HepG2 (cell line): Measurements from ENCODE around the gene ANKRD60. TPM values are rescaled to one million over a fixed set of nuclear protein-coding genes. Genes with fewer than 3 reads are reported as not detected.

ENCODE experiments used
- ATAC-seq: fragments of 200-7000 bp; cut with Tn5 transposase; 3 replicates; pipeline ENCODE4 v1.9.1; 2020; ENCODE audit warnings: mild to moderate bottlenecking, moderate library complexity
- BruUV-seq: library from RNA; stranded (reverse); fragments of 400-500 nt; replicated peaks from 2 replicates; lab custom pipeline; 2021; lab: Mats Ljungman, UMichigan
- CTCF ChIA-PET: fragments of 300-600 bp; formaldehyde crosslinking; extraction: SDS; loops from one replicate; lab custom pipeline; 2021; ENCODE audit warnings: low total read pairs, inconsistent platforms, low intra/inter-chr PET ratio; lab: Yijun Ruan, JAX
- POLR2A ChIA-PET: fragments of 350-600 bp; sonication (Branson Sonifier 250); formaldehyde crosslinking; loops from one replicate; lab custom pipeline; 2020; ENCODE audit warnings: antibody characterized with exemption, inconsistent platforms; lab: Yijun Ruan, JAX
- DNase-seq: peaks from one replicate; pipeline ENCODE4 v3.0.0-alpha.2; 2015; ENCODE audit warnings: low spot score
- FAIRE-seq: peaks from 3 replicates; lab custom pipeline; 2011; peaks lifted over from hg19 to GRCh38; lab: Jason Lieb, UNC
- H2AFZ ChIP-seq: one replicate; pipeline ENCODE4 v1.6.1; 2011; ENCODE audit warnings: low read length, inconsistent platforms
- H3K27ac ChIP-seq: fragments of 300-600 bp; 3 replicates; pipeline ENCODE4 v1.8.0; 2011; ENCODE audit warnings: mixed run types, mild to moderate bottlenecking, mixed read lengths, low read length, inconsistent platforms; ENCODE audit not compliant: insufficient read depth; ENCODE audit errors: extremely low read length
- H3K27me3 ChIP-seq, 2 experiments: fragments of 200-600 bp in 1 of 2; 2 replicates in 1 of 2; 3 replicates in 1 of 2; pipeline versions ENCODE4 v1.6.0 to v1.8.0; 2011; ENCODE audit warnings: low read length in 2 of 2, mild to moderate bottlenecking in 2 of 2, moderate library complexity in 2 of 2, inconsistent platforms in 1 of 2; ENCODE audit not compliant: insufficient read depth in 2 of 2, control insufficient read depth in 1 of 2
- H3K36me3 ChIP-seq, 2 experiments: fragments of 200-600 bp in 1 of 2; replicated peaks in 1 of 2; 2 replicates in 1 of 2; 3 replicates in 1 of 2; pipeline versions ENCODE4 v1.5.1 to v1.8.0; 2011; ENCODE audit warnings: low read length in 2 of 2, inconsistent platforms in 1 of 2; ENCODE audit not compliant: insufficient read depth in 2 of 2, control insufficient read depth in 1 of 2
- H3K4me1 ChIP-seq: 2 replicates; pipeline ENCODE4 v1.5.1; 2012; ENCODE audit warnings: low read length, inconsistent platforms; ENCODE audit not compliant: insufficient read depth
- H3K4me2 ChIP-seq: 2 replicates; pipeline ENCODE4 v1.6.0; 2011; ENCODE audit warnings: low read depth, low read length, inconsistent platforms
- H3K4me3 ChIP-seq, 3 experiments: fragments of 200-600 bp in 1 of 3; sonication (generic), shearing (Covaris generic) in 1 of 3; replicated peaks in 1 of 3; 2 replicates each; pipeline ENCODE4 v1.5.1; 2011 to 2016; ENCODE audit warnings: low read length in 3 of 3, inconsistent platforms in 2 of 3, low read depth in 2 of 3, mild to moderate bottlenecking in 2 of 3, control low read depth in 1 of 3, mixed read lengths in 1 of 3; ENCODE audit not compliant: insufficient read depth in 1 of 3
- H3K79me2 ChIP-seq: one replicate; pipeline ENCODE4 v1.6.1; 2011; ENCODE audit warnings: low read length, inconsistent platforms; ENCODE audit not compliant: insufficient read depth
- H3K9ac ChIP-seq: 2 replicates; pipeline ENCODE4 v1.6.0; 2011; ENCODE audit warnings: mild to moderate bottlenecking, low read depth, low read length, inconsistent platforms; ENCODE audit not compliant: insufficient read depth
- H3K9me3 ChIP-seq: 2 replicates; pipeline ENCODE4 v1.5.1; 2012; ENCODE audit warnings: mild to moderate bottlenecking, low read length
- H4K20me1 ChIP-seq: 2 replicates; pipeline ENCODE4 v1.6.0; 2011; ENCODE audit warnings: inconsistent platforms, mild to moderate bottlenecking, low read length, moderate library complexity; ENCODE audit not compliant: insufficient read depth
- EEA1 ChIP-seq: sonication (generic); formaldehyde crosslinking; IDR thresholded peaks from 2 replicates; pipeline ENCODE4 v1.5.1; 2020; ENCODE audit warnings: mild to moderate bottlenecking, missing genetic modification reagents, borderline replicate concordance
- FOXJ3 ChIP-seq: sonication (generic); formaldehyde crosslinking; IDR thresholded peaks from 2 replicates; pipeline ENCODE4 v1.4.0; 2020; ENCODE audit warnings: missing genetic modification reagents, mild to moderate bottlenecking, borderline replicate concordance
- HBP1 ChIP-seq: IDR thresholded peaks from 2 replicates; pipeline ENCODE4 v1.6.1; 2016; ENCODE audit warnings: low read depth, control low read depth
- HNRNPK ChIP-seq: fragments of 200-400 bp; formaldehyde crosslinking; IDR thresholded peaks from 2 replicates; pipeline ENCODE4 v1.6.1; 2018; ENCODE audit warnings: low read length, low read depth, moderate library complexity, mild to moderate bottlenecking; ENCODE audit not compliant: poor library complexity, severe bottlenecking
- KDM5B ChIP-seq: sonication (generic); formaldehyde crosslinking; IDR thresholded peaks from 2 replicates; pipeline ENCODE4 v1.4.0; 2020; ENCODE audit warnings: missing genetic modification reagents, mild to moderate bottlenecking, borderline replicate concordance
- MXI1 ChIP-seq: IDR thresholded peaks from 3 replicates; pipeline ENCODE4 v1.6.1; 2012; ENCODE audit warnings: low read depth, low read length, inconsistent platforms, borderline replicate concordance
- POGZ ChIP-seq: sonication (generic); formaldehyde crosslinking; IDR thresholded peaks from 2 replicates; pipeline ENCODE4 v1.4.0; 2020; ENCODE audit warnings: mild to moderate bottlenecking, missing genetic modification reagents
- SRY ChIP-seq: sonication (generic); formaldehyde crosslinking; IDR thresholded peaks from 2 replicates; pipeline ENCODE4 v1.8.0; 2022; ENCODE audit warnings: mild to moderate bottlenecking, missing genetic modification reagents
- ZNF616 ChIP-seq: sonication (generic); formaldehyde crosslinking; IDR thresholded peaks from 2 replicates; pipeline ENCODE4 v1.5.0; 2020; ENCODE audit warnings: low read depth, mild to moderate bottlenecking, missing genetic modification reagents
- ZNF720 ChIP-seq: sonication (generic); formaldehyde crosslinking; IDR thresholded peaks from 2 replicates; pipeline ENCODE4 v1.4.0; 2020; ENCODE audit warnings: missing genetic modification reagents
- WGBS: methylation state at CpG from one replicate; pipeline ENCODE4 v1.1.6; 2017; ENCODE audit warnings: low lambda C conversion rate; 5-methylcytosine and 5-hydroxymethylcytosine counted together
- in situ Hi-C: cut with HindIII; loops from 2 replicates; pipeline ENCODE4 v1.10.0; 2017; ENCODE audit warnings: low pct_unique_long_range_greater_than_20kb; ENCODE audit not compliant: extremely low pct_ligation_motif_present
- intact Hi-C: fragments of 100-400 bp; cut with micrococcal nuclease; formaldehyde crosslinking; loops from one replicate; pipeline ENCODE4 v1.10.0; 2022; ENCODE audit not compliant: unreplicated experiment
- polyA plus RNA-seq, 8 experiments: library from polyadenylated mRNA; depleted of rRNA in 3 of 8; stranded (reverse) in 7 of 8; unstranded in 1 of 8; fragments of >200 nt; fragmentation: Illumina TruSeq in 4 of 8; extraction: Trizol in 4 of 8; gene quantifications; 2 replicates each; pipeline versions ENCODE4 v1.2.1 to v1.2.3, GENCODE V29; 2011 to 2016; ENCODE audit warnings: low read depth in 4 of 8, missing spikeins in 1 of 8, mixed read lengths in 1 of 8; ENCODE audit not compliant: insufficient read depth in 1 of 8
- total RNA-seq, 5 experiments: library from RNA; depleted of rRNA; stranded (reverse); fragments of >200 nt; fragmentation: Illumina TruSeq; extraction: Trizol; gene quantifications; 2 replicates each; pipeline ENCODE4 v1.2.3, GENCODE V29; 2016; ENCODE audit warnings: low read depth in 1 of 5
- TF ChIP-seq, protein P1 (sequence below): sonication (generic); formaldehyde crosslinking; IDR thresholded peaks from 2 replicates; pipeline ENCODE4 v1.4.0; 2020; ENCODE audit warnings: missing genetic modification reagents; ENCODE audit errors: not compliant biosample characterization
- TF ChIP-seq, protein P2 (sequence below): sonication (generic); formaldehyde crosslinking; IDR thresholded peaks from 2 replicates; pipeline ENCODE4 v1.4.0; 2020; ENCODE audit warnings: mild to moderate bottlenecking, missing genetic modification reagents

Gene ANKRD60
- total and polyA plus RNA-seq, 2 of the 13 experiments (the other 11 are each of a cell fraction or from before 2014, with no cell fraction given), result not detected

DNA sequence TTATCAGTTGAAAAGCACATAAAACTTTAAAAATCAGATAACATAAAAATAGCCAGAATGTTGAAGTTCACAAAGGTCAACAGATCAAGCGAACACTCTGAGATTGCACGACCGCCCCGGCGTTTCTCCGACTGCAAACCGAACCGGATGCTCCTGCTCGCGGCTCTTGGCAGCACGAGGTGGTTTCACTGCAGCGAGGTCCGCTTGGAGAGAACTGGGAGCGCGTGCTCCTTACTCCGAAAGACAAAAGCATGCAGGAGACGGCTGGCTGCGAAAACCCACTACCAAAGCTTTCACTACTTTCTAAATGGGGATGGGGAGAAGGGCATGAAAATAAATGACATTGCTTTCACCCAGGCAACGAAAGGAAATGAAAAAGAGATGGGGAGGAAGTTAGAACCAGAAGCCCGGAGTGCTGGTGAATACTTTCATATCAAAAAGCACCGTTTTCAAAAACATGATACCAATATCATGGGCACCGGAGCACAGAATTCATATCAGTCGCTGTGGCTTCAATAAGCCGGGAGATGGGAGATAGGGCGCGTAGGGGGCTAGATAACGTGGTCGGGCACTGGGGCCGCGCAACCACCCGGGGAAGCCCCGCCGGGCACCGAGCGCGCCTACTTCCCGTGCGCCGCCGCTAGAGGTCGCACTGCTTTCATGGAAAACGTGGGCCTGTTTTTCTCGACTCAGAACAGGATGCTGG lies 8.3 kb upstream of the ANKRD60 start:
- Histone ChIP-seq H3K9ac (0 out of 2 replicates have a peak overlapping the region, but pooled peaks have one; percentile 2), H3K36me3 (no peaks in the 10 kb centered on the region), H3K4me1 (peaks cover 7% of the 10 kb centered on the region), H3K27ac (no peak overlapping the region), H3K9me3 (no peaks in the 10 kb centered on the region), H3K4me3 (peak overlapping the region; percentile 10 to 59 (median 43); a peak in 5 of 6 replicates), H3K4me2 (peak overlapping the region; percentile 78), H2AFZ (no peak overlapping the region), H4K20me1 (no peaks in the 10 kb centered on the region), H3K79me2 (no peaks in the 10 kb centered on the region), H3K27me3 (peaks cover 0 to 12% of the 10 kb centered on the region in 2 experiments; a peak in 2 of 5 replicates)
- ChIA-PET CTCF (interaction anchor here (0.7 to 3.4 kb wide), 4 partner anchors 12 to 616 kb away, joined by 3 to 57 read pairs (median 4); partner anchors contain the start of gene GNAS), POLR2A (no interaction called here)
- BruUV-seq, result no TSS peak
- ATAC-seq (peak; percentile 93), DNase-seq (peak; percentile 52), FAIRE-seq (peak; percentile 77)
- intact Hi-C loops (loop anchor here (1.0 to 2.0 kb wide), 2 partner anchors 211 to 414 kb away; partner anchors contain the start of gene STX16), in situ Hi-C loops (loop anchor here (10.0 kb wide), 1 partner anchor 608 kb away; no protein-coding TSS in a partner anchor)
- WGBS, result 2% methylated on average over 43 of the region's 43 CpGs
- TF ChIP-seq POGZ (CRISPR knock-in tag) (no peak), MXI1 (peak; percentile 50; the same call in 1 of the 3 replicates), HNRNPK (no peak), SRY (peak; percentile 59; the same call in 1 of the 2 replicates), HBP1 (CRISPR knock-in tag) (no peak), ZNF616 (CRISPR knock-in tag) (no peak), ZNF720 (CRISPR knock-in tag) (no peak), FOXJ3 (CRISPR knock-in tag) (no peak), KDM5B (CRISPR knock-in tag) (no peak; the same call in 1 of the 2 replicates), EEA1 (CRISPR knock-in tag) (no peak)
- TF ChIP-seq, protein P1, sequence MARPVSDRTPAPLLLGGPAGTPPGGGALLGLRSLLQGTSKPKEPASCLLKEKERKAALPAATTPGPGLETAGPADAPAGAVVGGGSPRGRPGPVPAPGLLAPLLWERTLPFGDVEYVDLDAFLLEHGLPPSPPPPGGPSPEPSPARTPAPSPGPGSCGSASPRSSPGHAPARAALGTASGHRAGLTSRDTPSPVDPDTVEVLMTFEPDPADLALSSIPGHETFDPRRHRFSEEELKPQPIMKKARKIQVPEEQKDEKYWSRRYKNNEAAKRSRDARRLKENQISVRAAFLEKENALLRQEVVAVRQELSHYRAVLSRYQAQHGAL (CRISPR knock-in tag), result no peak
- TF ChIP-seq, protein P2, sequence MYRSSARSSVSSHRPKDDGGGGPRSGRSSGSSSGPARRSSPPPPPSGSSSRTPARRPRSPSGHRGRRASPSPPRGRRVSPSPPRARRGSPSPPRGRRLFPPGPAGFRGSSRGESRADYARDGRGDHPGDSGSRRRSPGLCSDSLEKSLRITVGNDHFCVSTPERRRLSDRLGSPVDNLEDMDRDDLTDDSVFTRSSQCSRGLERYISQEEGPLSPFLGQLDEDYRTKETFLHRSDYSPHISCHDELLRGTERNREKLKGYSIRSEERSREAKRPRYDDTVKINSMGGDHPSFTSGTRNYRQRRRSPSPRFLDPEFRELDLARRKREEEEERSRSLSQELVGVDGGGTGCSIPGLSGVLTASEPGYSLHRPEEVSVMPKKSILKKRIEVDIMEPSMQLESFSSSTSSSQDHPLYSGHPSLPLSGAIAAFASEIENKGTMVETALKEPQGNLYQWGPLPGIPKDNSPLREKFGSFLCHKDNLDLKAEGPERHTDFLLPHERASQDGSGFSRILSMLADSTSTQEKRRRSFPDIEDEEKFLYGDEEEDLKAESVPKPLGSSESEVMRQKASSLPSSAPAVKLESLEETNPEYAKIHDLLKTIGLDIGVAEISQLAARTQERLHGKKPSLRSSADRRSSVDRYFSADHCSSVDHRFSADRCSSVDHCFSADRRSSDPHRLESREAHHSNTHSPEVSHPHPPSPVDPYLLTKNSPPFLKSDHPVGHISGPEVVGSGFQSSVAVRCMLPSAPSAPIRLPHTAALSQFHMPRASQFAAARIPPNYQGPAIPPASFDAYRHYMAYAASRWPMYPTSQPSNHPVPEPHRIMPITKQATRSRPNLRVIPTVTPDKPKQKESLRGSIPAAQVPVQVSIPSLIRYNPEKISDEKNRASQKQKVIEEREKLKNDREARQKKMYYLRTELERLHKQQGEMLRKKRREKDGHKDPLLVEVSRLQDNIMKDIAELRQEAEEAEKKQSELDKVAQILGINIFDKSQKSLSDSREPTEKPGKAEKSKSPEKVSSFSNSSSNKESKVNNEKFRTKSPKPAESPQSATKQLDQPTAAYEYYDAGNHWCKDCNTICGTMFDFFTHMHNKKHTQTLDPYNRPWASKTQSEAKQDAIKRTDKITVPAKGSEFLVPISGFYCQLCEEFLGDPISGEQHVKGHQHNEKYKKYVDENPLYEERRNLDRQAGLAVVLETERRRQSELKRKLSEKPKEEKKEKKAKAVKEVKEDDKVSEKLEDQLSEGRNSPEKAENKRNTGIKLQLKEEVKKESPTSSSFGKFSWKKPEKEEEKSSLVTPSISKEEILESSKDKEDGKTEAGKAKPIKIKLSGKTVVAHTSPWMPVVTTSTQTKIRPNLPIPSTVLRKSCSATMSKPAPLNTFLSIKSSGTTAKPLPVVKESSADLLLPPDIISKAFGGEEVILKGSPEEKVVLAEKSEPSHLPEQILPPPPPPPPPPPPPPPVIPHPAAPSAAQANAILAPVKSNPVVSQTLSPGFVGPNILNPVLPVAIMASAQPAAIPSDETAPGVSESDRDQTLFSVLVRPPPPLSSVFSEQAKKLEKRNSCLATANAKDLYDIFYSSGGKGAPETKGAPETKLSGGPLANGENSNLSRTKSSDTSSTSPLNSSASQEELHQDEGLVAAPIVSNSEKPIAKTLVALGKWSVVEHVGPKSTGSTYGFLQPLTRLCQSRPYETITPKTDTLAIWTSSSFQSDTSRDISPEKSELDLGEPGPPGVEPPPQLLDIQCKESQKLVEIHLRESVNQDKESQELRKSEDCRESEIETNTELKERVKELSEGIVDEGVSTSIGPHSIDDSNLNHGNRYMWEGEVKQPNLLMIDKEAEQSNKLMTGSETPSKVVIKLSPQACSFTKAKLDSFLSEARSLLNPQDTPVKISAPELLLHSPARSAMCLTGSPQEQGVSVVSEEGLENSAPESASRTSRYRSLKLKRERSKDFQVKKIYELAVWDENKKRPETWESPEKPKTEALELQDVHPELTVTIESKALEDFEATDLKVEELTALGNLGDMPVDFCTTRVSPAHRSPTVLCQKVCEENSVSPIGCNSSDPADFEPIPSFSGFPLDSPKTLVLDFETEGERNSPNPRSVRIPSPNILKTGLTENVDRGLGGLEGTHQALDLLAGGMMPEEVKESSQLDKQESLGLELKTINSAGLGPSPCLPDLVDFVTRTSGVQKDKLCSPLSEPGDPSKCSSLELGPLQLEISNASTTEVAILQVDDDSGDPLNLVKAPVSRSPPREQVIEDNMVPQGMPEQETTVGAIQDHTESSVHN (CRISPR knock-in tag), result no peak
